ENCODE results near the gene SLIT3. TPM values are rescaled to one million over a fixed set of nuclear protein-coding genes. Genes with fewer than 3 reads are reported as not detected.

SLIT3 gene
- total RNA-seq, 1 donor from 2014 or later: 52.8 TPM

DNA sequence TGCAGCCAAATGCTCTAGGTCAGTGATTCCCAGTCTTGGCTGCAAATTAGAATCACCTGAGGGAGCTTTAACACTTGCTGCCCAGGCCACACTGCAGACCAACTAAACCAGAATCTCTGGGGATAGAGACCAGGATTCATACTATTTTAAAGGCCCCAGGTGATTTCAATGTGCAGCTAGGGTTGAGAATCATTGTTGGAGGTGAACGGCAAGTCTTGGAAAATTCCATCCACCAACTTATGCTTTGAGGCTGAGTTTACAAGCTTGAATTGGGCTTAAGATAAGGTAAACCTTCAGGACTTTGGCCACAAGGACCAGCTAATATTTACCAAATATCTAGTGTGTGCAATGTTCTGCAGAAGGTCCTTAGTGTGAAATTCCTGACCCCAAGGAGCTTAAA, 27.5 kb downstream of the SLIT3 start:
- Histone ChIP-seq H3K27me3 (no peaks in the 10 kb centered on the region), H3K9me3 (no peaks in the 10 kb centered on the region), H3K36me3 (no peaks in the 10 kb centered on the region), H3K4me1 (no peaks in the 10 kb centered on the region), H3K4me3 (no peak overlapping the region), H3K27ac (no peak overlapping the region)
- TF ChIP-seq POLR2AphosphoS5 (IDR thresholded peaks at IDR 0.05; ENCODE audit: insufficient read depth in 1 of 2, low read depth in 1 of 2): no peak
- TF ChIP-seq, protein P1, sequence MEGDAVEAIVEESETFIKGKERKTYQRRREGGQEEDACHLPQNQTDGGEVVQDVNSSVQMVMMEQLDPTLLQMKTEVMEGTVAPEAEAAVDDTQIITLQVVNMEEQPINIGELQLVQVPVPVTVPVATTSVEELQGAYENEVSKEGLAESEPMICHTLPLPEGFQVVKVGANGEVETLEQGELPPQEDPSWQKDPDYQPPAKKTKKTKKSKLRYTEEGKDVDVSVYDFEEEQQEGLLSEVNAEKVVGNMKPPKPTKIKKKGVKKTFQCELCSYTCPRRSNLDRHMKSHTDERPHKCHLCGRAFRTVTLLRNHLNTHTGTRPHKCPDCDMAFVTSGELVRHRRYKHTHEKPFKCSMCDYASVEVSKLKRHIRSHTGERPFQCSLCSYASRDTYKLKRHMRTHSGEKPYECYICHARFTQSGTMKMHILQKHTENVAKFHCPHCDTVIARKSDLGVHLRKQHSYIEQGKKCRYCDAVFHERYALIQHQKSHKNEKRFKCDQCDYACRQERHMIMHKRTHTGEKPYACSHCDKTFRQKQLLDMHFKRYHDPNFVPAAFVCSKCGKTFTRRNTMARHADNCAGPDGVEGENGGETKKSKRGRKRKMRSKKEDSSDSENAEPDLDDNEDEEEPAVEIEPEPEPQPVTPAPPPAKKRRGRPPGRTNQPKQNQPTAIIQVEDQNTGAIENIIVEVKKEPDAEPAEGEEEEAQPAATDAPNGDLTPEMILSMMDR (IDR thresholded peaks at IDR 0.05): no peak
- TF ChIP-seq POLR2A (IDR thresholded peaks at IDR 0.05): no peak
- intact Hi-C loops (cut with DNase I): no loop called here
- no peak for DNase-seq (ENCODE audit: extremely low spot score in 2 of 2)

GRCh38 chr5:169272731-169273427, 28.1 kb downstream of the SLIT3 start:
- no peak overlapping the region for H3K4me3 ChIP-seq
- H3K4me1 ChIP-seq: peaks cover 5% of the 10 kb centered on the region
- no peaks in the 10 kb centered on the region for H3K36me3 ChIP-seq
- intact Hi-C loops (cut with DNase I): no loop called here
- H3K27me3 ChIP-seq: no peaks in the 10 kb centered on the region
- no peaks in the 10 kb centered on the region for H3K9me3 ChIP-seq
- TF ChIP-seq, protein P1 (IDR thresholded peaks at IDR 0.05): no peak
- TF ChIP-seq POLR2AphosphoS5 (IDR thresholded peaks at IDR 0.05; ENCODE audit: insufficient read depth in 1 of 2, low read depth in 1 of 2) (no peak), POLR2A (IDR thresholded peaks at IDR 0.05) (no peak)
- no peak overlapping the region for H3K27ac ChIP-seq
- DNase-seq (ENCODE audit: extremely low spot score in 2 of 2): no peak

DNA sequence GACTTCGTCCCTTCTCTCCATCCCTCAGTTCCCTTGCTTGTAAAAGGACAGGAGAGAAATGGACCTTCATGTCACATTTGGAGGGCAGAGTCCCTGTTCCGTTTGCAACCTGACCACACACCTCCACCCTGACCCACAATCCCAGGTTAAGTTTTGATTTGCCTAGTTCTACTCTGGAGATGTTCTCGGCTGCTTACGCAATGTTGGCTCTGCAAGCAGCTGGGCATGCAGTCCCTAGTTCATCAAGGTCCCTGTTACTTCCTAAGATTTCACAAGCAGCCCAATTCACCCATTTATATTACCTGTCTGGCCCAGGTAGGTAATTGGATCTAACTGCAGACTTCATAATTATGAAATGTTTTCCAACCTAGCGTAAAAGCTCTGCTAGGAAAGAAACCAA, 28.8 kb downstream of the SLIT3 start:
- intact Hi-C loops (cut with DNase I): no loop called here
- Histone ChIP-seq H3K4me3 (no peak overlapping the region), H3K4me1 (peaks cover 9% of the 10 kb centered on the region), H3K36me3 (no peaks in the 10 kb centered on the region), H3K27me3 (no peaks in the 10 kb centered on the region), H3K27ac (no peak overlapping the region), H3K9me3 (no peaks in the 10 kb centered on the region)
- DNase-seq (ENCODE audit: extremely low spot score in 2 of 2): no peak
- no peak for TF ChIP-seq POLR2A (IDR thresholded peaks at IDR 0.05)
- TF ChIP-seq POLR2AphosphoS5 (IDR thresholded peaks at IDR 0.05; ENCODE audit: insufficient read depth in 1 of 2, low read depth in 1 of 2): no peak
- TF ChIP-seq, protein P1 (IDR thresholded peaks at IDR 0.05): no peak

GRCh38 chr5:169270827-169271226, 30.1 kb downstream of the SLIT3 start:
- H3K27me3 ChIP-seq: no peaks in the 10 kb centered on the region
- DNase-seq (ENCODE audit: extremely low spot score in 2 of 2): no peak
- no peak overlapping the region for H3K27ac ChIP-seq
- H3K9me3 ChIP-seq: no peaks in the 10 kb centered on the region
- H3K36me3 ChIP-seq: no peaks in the 10 kb centered on the region
- TF ChIP-seq, protein P1 (IDR thresholded peaks at IDR 0.05): no peak
- no peak for TF ChIP-seq POLR2AphosphoS5 (IDR thresholded peaks at IDR 0.05; ENCODE audit: insufficient read depth in 1 of 2, low read depth in 1 of 2)
- TF ChIP-seq POLR2A (IDR thresholded peaks at IDR 0.05): no peak
- H3K4me3 ChIP-seq: no peak overlapping the region
- H3K4me1 ChIP-seq: peaks cover 9% of the 10 kb centered on the region
- intact Hi-C loops (cut with DNase I): no loop called here

DNA sequence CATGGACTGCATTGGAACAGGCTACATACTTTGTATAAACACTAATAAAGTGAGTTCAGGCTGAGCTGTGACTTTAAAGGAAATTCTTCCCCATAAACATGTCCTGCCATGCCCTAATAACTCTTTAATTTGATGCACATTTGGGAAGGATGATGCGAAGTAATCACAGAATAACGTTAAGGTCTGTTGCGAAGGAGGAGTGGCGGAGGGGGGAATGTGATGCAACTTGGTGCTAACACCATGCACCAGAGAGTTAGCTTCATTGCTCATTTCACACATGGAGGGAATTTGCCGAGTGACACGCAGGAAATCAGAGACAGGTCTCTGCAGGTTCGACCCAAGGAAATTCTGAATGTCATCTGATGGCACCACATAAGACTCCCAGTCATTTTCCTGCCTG, 32.9 kb downstream of the SLIT3 start:
- no peak overlapping the region for H3K4me3 ChIP-seq
- H3K36me3 ChIP-seq: no peaks in the 10 kb centered on the region
- TF ChIP-seq POLR2A (IDR thresholded peaks at IDR 0.05) (no peak), POLR2AphosphoS5 (IDR thresholded peaks at IDR 0.05; ENCODE audit: insufficient read depth in 1 of 2, low read depth in 1 of 2) (no peak)
- TF ChIP-seq, protein P1 (IDR thresholded peaks at IDR 0.05): no peak
- intact Hi-C loops (cut with DNase I): no loop called here
- no peaks in the 10 kb centered on the region for H3K27me3 ChIP-seq
- no peaks in the 10 kb centered on the region for H3K9me3 ChIP-seq
- no peak overlapping the region for H3K27ac ChIP-seq
- no peak for DNase-seq (ENCODE audit: extremely low spot score in 2 of 2)
- peaks cover 9% of the 10 kb centered on the region for H3K4me1 ChIP-seq
